HEK293T (cell line): ENCODE data around the gene TEX264.

Experiments
- CTCF ChIA-PET: fragments of 350-600 bp; formaldehyde crosslinking; extraction: SDS; loops from one replicate; lab custom pipeline; 2021; ENCODE audit warnings: antibody characterized with exemption, inconsistent platforms; lab: Yijun Ruan, JAX
- POLR2A ChIA-PET: fragments of 350-600 bp; formaldehyde crosslinking; extraction: SDS; loops from one replicate; lab custom pipeline; 2020; ENCODE audit warnings: antibody characterized with exemption, inconsistent platforms; lab: Yijun Ruan, JAX
- DNase-seq: peaks from one replicate; pipeline ENCODE4 v3.0.0; 2012; ENCODE audit warnings: mixed read lengths; ENCODE audit errors: extremely low spot score
- ARNT ChIP-seq: fragments of 450-650 bp; IDR thresholded peaks from 2 replicates; pipeline ENCODE4 v1.6.1; 2017; ENCODE audit warnings: mild to moderate bottlenecking
- BHLHE40 ChIP-seq: fragments of 450-650 bp; IDR thresholded peaks from 2 replicates; pipeline ENCODE4 v1.6.1; 2016; ENCODE audit warnings: mild to moderate bottlenecking, moderate library complexity, borderline replicate concordance
- CTBP1 ChIP-seq: fragments of 450-650 bp; IDR thresholded peaks from 2 replicates; pipeline ENCODE4 v1.6.1; 2016; ENCODE audit warnings: borderline replicate concordance
- ELF4 ChIP-seq: fragments of 450-650 bp; IDR thresholded peaks from 2 replicates; pipeline ENCODE4 v1.6.1; 2017; ENCODE audit warnings: antibody characterized with exemption
- FOXA1 ChIP-seq: fragments of 450-650 bp; IDR thresholded peaks from 2 replicates; pipeline ENCODE4 v1.6.1; 2016; ENCODE audit warnings: mild to moderate bottlenecking
- FOXK2 ChIP-seq: fragments of 450-650 bp; IDR thresholded peaks from 2 replicates; pipeline ENCODE4 v1.6.1; 2016; ENCODE audit warnings: mild to moderate bottlenecking
- FOXM1 ChIP-seq: fragments of 450-650 bp; IDR thresholded peaks from 2 replicates; pipeline ENCODE4 v1.6.1; 2017; ENCODE audit warnings: mild to moderate bottlenecking, borderline replicate concordance
- HDGF ChIP-seq: fragments of 450-650 bp; IDR thresholded peaks from 2 replicates; pipeline ENCODE4 v1.6.1; 2017; ENCODE audit warnings: antibody characterized with exemption, borderline replicate concordance
- L3MBTL2 ChIP-seq: fragments of 450-650 bp; conservative IDR thresholded peaks from 2 replicates; pipeline ENCODE4 v1.6.1; 2016; ENCODE audit warnings: mild to moderate bottlenecking
- LEF1 ChIP-seq: fragments of 450-650 bp; IDR thresholded peaks from 2 replicates; pipeline ENCODE4 v1.6.1; 2017; ENCODE audit warnings: mild to moderate bottlenecking, borderline replicate concordance
- NFRKB ChIP-seq: fragments of 450-650 bp; IDR thresholded peaks from 2 replicates; pipeline ENCODE4 v1.6.1; 2016; ENCODE audit warnings: mild to moderate bottlenecking, moderate library complexity
- SP1 ChIP-seq: fragments of 450-650 bp; IDR thresholded peaks from 2 replicates; pipeline ENCODE4 v1.6.1; 2017
- SUZ12 ChIP-seq: fragments of 450-650 bp; IDR thresholded peaks from 2 replicates; pipeline ENCODE4 v1.6.1; 2016; ENCODE audit warnings: mild to moderate bottlenecking
- TARDBP ChIP-seq: fragments of 450-650 bp; IDR thresholded peaks from 2 replicates; pipeline ENCODE4 v1.6.1; 2016
- ZNF384 ChIP-seq: fragments of 450-650 bp; IDR thresholded peaks from 2 replicates; pipeline ENCODE4 v1.6.1; 2016
- TF ChIP-seq, protein P1 (sequence below): fragments of 450-650 bp; IDR thresholded peaks from 2 replicates; pipeline ENCODE4 v1.6.1; 2016

The TEX264 gene

GRCh38 chr3:51706021-51706485, 35.0 kb downstream of the TEX264 start:
- TF ChIP-seq ZNF384 (no peak), FOXK2 (no peak), LEF1 (no peak), FOXA1 (no peak), FOXM1 (no peak), ELF4 (no peak), NFRKB (no peak), BHLHE40 (no peak), SUZ12 (no peak), SP1 (no peak), CTBP1 (no peak), L3MBTL2 (no peak), HDGF (no peak), TARDBP (no peak), ARNT (no peak)
- TF ChIP-seq, protein P1, sequence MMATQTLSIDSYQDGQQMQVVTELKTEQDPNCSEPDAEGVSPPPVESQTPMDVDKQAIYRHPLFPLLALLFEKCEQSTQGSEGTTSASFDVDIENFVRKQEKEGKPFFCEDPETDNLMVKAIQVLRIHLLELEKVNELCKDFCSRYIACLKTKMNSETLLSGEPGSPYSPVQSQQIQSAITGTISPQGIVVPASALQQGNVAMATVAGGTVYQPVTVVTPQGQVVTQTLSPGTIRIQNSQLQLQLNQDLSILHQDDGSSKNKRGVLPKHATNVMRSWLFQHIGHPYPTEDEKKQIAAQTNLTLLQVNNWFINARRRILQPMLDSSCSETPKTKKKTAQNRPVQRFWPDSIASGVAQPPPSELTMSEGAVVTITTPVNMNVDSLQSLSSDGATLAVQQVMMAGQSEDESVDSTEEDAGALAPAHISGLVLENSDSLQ = no peak
- POLR2A ChIA-PET = no interaction called here
- no peak for DNase-seq
- CTCF ChIA-PET = interaction anchor here (1.0 kb wide), 1 partner anchor 90 kb away, joined by 3 read pairs; no protein-coding TSS in a partner anchor

- ChIA-PET POLR2A (interaction anchor here (1.2 kb wide), 1 partner anchor 208 kb away, joined by 3 read pairs; no protein-coding TSS in a partner anchor), CTCF (interaction anchor here (1.0 kb wide), 1 partner anchor 89 kb away, joined by 3 read pairs; no protein-coding TSS in a partner anchor)
- peak; percentile 95 for DNase-seq
- TF ChIP-seq LEF1 (no peak), NFRKB (no peak), ELF4 (no peak), ZNF384 (no peak), FOXK2 (no peak), HDGF (no peak), BHLHE40 (no peak), ARNT (no peak), FOXM1 (no peak), TARDBP (no peak), CTBP1 (no peak), SP1 (no peak), L3MBTL2 (no peak), FOXA1 (no peak), SUZ12 (no peak)
- TF ChIP-seq, protein P1 = no peak
These were observed 36.0 kb downstream of the TEX264 start, which contains the start of gene GRM2 for GRCh38 chr3:51706788-51707731. Gene GRM2 (plus strand): TSS chr3:51707068. CDS start chr3:51708984, 1,916 bp downstream.

- CTCF ChIA-PET = no interaction called here
- DNase-seq = no peak
- POLR2A ChIA-PET = no interaction called here
- no peak for TF ChIP-seq TARDBP
These were observed 37.3 kb downstream of the TEX264 start for GRCh38 chr3:51708216-51708845.

GRCh38 chr3:51709004-51709420, 38.0 kb downstream of the TEX264 start:
- POLR2A ChIA-PET = no interaction called here

GRCh38 chr3:51709675-51710074, 38.6 kb downstream of the TEX264 start:
- no peak for DNase-seq
- TF ChIP-seq L3MBTL2 = no peak
- no peak for TF ChIP-seq CTBP1
- ChIA-PET POLR2A (no interaction called here), CTCF (interaction anchor here (1.7 kb wide), 1 partner anchor 9 kb away, joined by 9 read pairs; no protein-coding TSS in a partner anchor)

More at GRCh38 chr3:51709004-51709420, 38.0 kb downstream of the TEX264 start:
- TF ChIP-seq SP1 = no peak
- no peak for TF ChIP-seq NFRKB
- TF ChIP-seq CTBP1 = no peak
- no peak for TF ChIP-seq L3MBTL2
- TF ChIP-seq ARNT = no peak
- TF ChIP-seq ELF4 = no peak
- TF ChIP-seq FOXA1 = no peak
- TF ChIP-seq HDGF = no peak
- CTCF ChIA-PET = no interaction called here
- DNase-seq = no peak

DNA sequence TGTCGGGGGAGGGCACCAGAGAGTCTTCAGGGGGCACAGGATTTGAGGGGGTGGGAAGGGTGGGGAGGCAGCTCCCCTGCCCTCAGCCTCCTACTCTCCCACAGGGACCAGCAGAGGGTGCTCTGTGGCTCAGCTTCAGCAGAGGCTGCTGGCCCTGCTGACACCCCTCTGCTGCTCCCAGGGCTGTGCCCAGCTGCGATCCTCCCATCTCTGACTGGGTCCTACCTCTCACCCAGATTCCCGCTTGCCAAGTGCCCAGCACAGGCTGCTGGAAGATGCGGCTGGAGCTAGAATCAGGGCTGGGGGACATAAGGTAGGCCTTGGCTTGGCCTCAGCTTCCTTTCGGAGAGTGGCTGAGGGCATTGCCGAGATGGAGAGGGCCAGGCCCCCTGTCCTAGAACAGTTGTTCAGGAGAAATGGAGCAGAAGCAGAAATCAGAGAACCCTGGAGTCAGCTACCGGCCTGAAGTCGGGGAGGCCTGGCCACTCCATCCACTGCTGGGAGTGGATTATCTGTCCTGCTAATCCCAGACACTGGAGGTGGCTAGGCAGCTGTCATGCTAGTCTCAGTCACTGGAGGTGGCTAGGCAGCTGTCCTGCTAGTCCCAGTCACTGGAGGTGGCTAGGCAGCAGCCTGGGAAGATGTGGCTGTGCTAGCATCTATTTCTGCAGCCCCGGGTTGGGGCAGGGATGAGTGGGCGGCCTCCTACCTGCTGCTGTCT, 39.7 kb downstream of the TEX264 start:
- TF ChIP-seq ELF4 = no peak
- TF ChIP-seq HDGF = no peak
- no peak for TF ChIP-seq FOXK2
- no peak for TF ChIP-seq L3MBTL2
- TF ChIP-seq, protein P1 = no peak
- TF ChIP-seq ARNT = no peak
- no peak for TF ChIP-seq CTBP1
- ChIA-PET CTCF (interaction anchor here (0.5 to 1.7 kb wide), 2 partner anchors 8 to 188 kb away, joined by 4 to 9 read pairs; no protein-coding TSS in a partner anchor), POLR2A (no interaction called here)
- DNase-seq = peak; percentile 30
